ENCODE results near the gene NT5C2.
A peak's percentile ranks its signal among the peaks of the same experiment; 100 is the strongest.

NT5C2 gene

DNA sequence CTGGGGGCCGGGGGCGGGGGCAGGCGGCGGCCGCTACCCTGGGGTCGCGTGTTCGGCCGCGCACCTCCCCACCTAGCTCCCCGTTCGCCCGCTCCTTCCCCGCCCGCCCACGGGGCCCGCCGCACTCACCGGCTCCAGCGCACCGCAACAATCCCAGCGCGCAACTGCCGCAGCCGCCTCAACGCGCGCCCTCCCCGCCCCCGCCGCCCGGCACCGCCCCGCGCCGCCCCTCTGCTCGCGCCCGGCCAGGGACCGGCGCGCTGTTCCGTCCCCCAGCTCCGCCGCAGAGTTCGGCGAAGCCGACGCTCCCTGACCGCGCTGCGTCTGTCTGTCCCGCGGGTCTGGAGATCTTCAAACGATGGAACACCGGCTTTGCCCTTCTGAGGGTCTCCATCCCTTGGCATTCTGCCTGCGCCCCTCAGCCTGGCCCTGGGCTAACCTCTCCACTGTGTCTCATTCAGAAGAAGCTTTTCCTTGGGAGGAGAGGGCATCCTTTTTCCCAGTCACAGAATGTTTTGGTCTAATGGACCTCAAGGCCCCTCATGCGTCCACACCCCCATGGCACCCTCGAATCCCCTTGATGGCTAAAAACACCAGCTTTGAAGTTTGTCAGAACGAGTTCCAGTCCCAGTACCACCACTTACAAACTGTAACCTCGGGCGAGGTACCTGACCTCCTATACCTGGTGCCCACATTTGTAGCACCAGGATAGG lies at the start of gene NT5C2:
TSS of gene NT5C2 (minus strand) at position 166 of the 713 bp plus-strand sequence. CDS start 18,314 bp downstream, outside the sequence.
- H3K27ac ChIP-seq: peak within 1 kb of the TSS; percentile 83
- no peak for TF ChIP-seq ZFX (IDR thresholded peaks at IDR 0.05; ENCODE audit: borderline replicate concordance)
- TF ChIP-seq, protein P1, sequence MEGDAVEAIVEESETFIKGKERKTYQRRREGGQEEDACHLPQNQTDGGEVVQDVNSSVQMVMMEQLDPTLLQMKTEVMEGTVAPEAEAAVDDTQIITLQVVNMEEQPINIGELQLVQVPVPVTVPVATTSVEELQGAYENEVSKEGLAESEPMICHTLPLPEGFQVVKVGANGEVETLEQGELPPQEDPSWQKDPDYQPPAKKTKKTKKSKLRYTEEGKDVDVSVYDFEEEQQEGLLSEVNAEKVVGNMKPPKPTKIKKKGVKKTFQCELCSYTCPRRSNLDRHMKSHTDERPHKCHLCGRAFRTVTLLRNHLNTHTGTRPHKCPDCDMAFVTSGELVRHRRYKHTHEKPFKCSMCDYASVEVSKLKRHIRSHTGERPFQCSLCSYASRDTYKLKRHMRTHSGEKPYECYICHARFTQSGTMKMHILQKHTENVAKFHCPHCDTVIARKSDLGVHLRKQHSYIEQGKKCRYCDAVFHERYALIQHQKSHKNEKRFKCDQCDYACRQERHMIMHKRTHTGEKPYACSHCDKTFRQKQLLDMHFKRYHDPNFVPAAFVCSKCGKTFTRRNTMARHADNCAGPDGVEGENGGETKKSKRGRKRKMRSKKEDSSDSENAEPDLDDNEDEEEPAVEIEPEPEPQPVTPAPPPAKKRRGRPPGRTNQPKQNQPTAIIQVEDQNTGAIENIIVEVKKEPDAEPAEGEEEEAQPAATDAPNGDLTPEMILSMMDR (IDR thresholded peaks at IDR 0.05): no peak

DNA sequence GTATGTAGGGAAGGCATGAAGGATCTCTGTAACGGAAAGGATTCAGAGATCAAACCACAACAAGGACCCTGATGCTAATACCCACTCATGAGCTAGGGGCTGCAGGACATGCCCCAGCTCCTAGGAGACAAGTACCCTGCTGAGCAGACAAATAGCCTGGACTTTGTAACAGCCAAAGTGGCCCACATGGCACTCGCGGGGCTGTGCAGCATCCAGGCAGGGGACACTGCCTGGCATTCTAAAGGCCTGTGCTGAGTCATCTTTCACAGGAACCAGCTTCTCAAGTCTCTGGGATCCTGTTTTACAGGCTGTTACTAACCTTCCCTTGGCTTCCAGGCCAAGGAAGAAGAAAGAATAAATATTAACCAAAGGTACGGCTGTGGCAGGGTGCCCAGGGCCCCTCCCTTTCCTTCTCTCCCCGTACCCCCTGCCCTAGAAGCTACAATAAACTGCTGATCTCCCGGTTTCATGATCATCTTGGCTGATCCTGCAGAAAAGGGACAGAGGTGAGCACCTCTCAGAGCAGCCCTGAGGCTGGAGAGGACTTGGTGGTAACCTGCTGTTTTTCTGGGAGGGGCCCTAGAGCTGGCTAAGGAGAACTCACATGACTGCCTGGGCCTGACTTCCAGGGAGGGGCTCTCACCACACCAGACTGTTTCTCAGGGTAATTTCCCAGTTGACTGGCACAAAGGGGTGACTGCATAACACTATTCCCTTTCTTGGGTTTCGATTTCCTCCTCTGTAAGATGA lies 48.4 kb upstream of the NT5C2 start:
- no peak for TF ChIP-seq ZFX (IDR thresholded peaks at IDR 0.05; ENCODE audit: borderline replicate concordance)
- TF ChIP-seq, protein P1 (IDR thresholded peaks at IDR 0.05): no peak
- H3K27ac ChIP-seq: peak overlapping the region; percentile 91

DNA sequence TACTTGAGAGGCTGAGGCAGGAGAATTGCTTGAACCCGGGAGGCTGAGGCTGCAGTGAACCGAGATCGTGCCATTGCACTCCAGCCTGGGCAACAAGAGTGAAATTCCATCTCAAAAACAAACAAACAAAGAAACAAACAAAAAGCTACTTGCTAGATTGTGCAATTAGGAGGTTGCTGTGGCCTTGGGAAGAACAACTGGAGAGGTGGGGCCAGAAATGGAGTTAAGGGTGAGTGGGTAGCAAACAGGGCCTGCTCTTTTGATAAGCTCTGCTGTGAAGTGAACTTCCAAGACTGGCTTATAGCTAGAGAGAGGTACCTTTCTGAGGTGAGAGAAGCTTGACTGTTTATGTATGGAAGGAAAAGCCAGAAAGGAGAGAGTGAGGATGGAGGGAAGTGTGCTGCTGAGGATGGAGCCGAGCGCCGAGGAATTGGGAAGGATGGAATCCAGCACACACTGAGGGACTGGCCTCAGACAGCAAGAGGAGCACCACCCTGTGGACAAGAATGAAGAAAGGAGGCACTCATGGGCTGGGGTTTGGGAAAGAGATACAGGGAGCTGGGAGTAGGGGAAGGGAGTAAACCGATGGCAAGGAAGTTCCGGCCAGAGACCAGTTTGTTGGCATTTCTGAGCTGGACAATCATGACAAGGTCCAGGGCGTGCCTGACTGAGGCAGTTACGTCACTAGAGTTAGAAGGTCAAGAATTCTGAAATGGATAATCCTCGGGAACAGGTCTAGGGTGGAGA lies 45.6 kb upstream of the NT5C2 start:
- no peak for TF ChIP-seq ZFX (IDR thresholded peaks at IDR 0.05; ENCODE audit: borderline replicate concordance)
- TF ChIP-seq, protein P1 (IDR thresholded peaks at IDR 0.05): peak; percentile 1; the same call in 1 of the 2 replicates
- no peak overlapping the region for H3K27ac ChIP-seq

DNA sequence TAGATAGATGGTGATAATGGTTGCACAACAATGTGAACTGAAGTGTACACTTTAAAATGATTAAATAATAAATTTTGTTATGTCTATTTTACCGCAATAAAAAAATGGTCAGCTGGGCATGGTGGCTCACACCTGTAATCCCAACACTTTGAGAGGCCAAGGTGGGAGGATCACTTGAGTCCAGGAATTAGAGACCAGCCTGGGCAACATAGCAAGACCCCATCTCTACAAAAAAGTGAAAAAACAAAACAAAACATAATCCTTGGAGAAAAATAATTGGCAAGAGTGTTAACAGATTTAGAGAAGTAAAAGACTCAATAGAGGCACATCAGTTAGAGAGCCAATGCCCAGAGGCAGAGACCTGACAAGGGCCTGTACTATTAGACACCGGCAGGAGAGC lies 42.7 kb upstream of the NT5C2 start:
- no peak overlapping the region for H3K27ac ChIP-seq
- no peak for TF ChIP-seq ZFX (IDR thresholded peaks at IDR 0.05; ENCODE audit: borderline replicate concordance)
- TF ChIP-seq, protein P1 (IDR thresholded peaks at IDR 0.05): no peak

DNA sequence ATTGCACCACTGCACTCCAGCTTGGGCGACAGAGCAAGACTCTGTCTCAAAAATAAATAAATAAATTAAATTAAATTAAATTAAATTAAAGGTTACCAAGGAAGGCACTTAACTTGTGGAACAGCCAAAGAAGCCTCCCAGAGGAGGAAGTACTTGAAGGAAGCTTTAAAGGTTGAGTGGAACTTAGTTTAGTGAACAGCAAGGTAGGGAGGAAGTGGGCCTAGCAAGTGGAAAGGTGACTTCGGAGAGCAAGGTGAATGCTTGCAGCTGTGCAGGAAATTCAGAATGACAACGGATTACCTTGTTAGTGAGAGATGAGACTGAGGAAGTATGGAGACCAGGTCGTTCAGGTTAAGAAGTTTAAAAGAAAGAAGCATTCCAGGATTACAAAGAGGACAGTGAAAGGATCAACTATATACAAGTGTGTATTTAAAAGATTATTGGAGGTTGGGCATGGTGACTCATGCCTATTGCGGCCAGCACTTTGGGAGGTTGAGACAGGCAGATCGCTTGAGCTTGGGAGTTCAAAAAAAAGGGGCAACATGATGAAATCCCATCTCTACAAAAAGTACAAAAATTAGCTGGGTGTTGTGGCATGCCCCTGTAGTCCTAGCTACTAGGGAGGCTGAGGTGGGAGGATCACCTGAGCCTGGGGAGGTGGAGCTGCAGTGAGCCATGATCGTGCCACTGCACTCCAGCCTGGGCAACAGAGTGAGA lies 39.9 kb upstream of the NT5C2 start:
- no peak overlapping the region for H3K27ac ChIP-seq
- TF ChIP-seq ZFX (IDR thresholded peaks at IDR 0.05; ENCODE audit: borderline replicate concordance): no peak

DNA sequence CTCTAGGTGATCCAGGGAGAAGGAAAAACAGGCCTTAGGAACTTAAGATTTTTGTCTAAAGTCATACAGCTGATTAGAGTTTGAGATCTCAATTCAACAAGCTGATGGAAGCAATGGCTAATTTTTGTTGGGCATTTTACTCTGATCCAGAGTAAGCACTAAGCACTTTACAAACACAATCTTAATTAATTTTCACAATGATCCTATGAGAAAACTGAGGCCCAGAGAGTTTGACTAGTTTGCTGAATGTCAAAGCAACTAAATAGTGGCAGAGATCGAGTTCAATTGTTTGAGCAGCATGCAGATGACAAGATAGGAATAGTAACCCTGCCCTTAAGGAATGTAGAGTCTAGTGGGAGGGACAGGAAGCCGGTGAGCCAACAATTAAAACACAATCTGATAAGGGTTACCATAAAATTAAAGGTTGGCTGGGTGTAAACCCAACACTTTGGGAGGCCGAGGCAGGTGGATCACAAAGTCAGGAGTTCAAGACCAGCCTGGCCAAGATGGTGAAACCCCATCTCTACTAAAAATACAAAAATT lies 39.1 kb upstream of the NT5C2 start:
- no peak overlapping the region for H3K27ac ChIP-seq
- TF ChIP-seq, protein P1 (IDR thresholded peaks at IDR 0.05): no peak
- TF ChIP-seq ZFX (IDR thresholded peaks at IDR 0.05; ENCODE audit: borderline replicate concordance): no peak

DNA sequence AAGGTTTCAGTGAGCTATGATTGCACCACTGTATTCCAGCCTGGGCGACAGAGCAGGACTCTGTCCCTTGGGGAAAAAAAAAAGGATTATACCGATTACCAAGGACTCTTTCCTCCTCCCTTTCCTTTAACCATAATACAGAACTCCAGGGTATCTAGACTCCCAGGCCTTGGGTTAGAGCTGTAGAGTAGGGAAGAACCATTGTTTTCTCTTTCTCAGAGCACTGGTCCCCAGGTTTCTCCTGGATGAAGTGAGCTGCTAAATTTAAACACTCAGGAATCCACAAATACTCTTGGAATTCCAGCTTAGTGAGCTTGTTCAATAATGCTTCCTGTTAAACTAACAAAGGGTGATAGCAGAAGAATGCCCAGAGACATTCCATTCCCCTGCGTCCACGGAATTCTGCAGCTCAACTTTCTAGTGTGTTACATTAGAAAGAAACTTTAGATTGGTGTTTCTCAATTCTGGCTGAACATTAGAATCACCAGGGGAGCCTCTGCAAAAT lies 38.0 kb upstream of the NT5C2 start:
- H3K27ac ChIP-seq: no peak overlapping the region
- no peak for TF ChIP-seq ZFX (IDR thresholded peaks at IDR 0.05; ENCODE audit: borderline replicate concordance)
- TF ChIP-seq, protein P1 (IDR thresholded peaks at IDR 0.05): no peak
